Immature natural killer cell (primary cell): Measurements from ENCODE around the gene XPNPEP2. TPM values are rescaled to one million over a fixed set of nuclear protein-coding genes. Genes with fewer than 3 reads are reported as not detected.
A peak's percentile ranks its signal among the peaks of the same experiment; 100 is the strongest.

Source experiments
- DNase-seq, 3 donors: peaks; one replicate each; pipeline ENCODE4 v3.0.0; 2022; ENCODE audit warnings: mixed read lengths in 1 of 3
- H3K27ac Mint-ChIP-seq, 6 donors: one replicate each; pipeline ENCODE4 v1.8.0; 2020; ENCODE audit warnings: mixed read lengths in 6 of 6, mild to moderate bottlenecking in 5 of 6, inconsistent platforms in 4 of 6, moderate library complexity in 3 of 6
- H3K27me3 Mint-ChIP-seq, 3 donors: one replicate each; pipeline ENCODE4 v1.8.0; 2020 to 2021; ENCODE audit warnings: low read depth in 3 of 3, mild to moderate bottlenecking in 3 of 3, mixed read lengths in 3 of 3, moderate library complexity in 3 of 3, inconsistent platforms in 1 of 3
- H3K36me3 Mint-ChIP-seq, 3 donors: one replicate each; pipeline ENCODE4 v1.8.0; 2020; ENCODE audit warnings: mixed read lengths in 3 of 3, inconsistent platforms in 2 of 3, mild to moderate bottlenecking in 2 of 3
- H3K4me1 Mint-ChIP-seq, 2 donors: one replicate each; pipeline ENCODE4 v1.8.0; 2020; ENCODE audit warnings: inconsistent platforms in 2 of 2, mild to moderate bottlenecking in 2 of 2, mixed read lengths in 2 of 2, moderate library complexity in 1 of 2
- H3K4me3 Mint-ChIP-seq, 5 donors: one replicate each; pipeline ENCODE4 v1.8.0; 2020; ENCODE audit warnings: mild to moderate bottlenecking in 5 of 5, mixed read lengths in 5 of 5, inconsistent platforms in 3 of 5, moderate library complexity in 3 of 5
- H3K9me3 Mint-ChIP-seq, 6 donors: one replicate each; pipeline ENCODE4 v1.8.0; 2020; ENCODE audit warnings: mild to moderate bottlenecking in 6 of 6, mixed read lengths in 6 of 6, inconsistent platforms in 4 of 6, moderate library complexity in 3 of 6
- polyA plus RNA-seq, 3 donors: library from polyadenylated mRNA; unstranded; fragments of 300-500 nt; fragmentation: Illumina TruSeq; gene quantifications; one replicate each; pipeline ENCODE4 v1.2.3, GENCODE V29; 2021

The XPNPEP2 gene, protein sequence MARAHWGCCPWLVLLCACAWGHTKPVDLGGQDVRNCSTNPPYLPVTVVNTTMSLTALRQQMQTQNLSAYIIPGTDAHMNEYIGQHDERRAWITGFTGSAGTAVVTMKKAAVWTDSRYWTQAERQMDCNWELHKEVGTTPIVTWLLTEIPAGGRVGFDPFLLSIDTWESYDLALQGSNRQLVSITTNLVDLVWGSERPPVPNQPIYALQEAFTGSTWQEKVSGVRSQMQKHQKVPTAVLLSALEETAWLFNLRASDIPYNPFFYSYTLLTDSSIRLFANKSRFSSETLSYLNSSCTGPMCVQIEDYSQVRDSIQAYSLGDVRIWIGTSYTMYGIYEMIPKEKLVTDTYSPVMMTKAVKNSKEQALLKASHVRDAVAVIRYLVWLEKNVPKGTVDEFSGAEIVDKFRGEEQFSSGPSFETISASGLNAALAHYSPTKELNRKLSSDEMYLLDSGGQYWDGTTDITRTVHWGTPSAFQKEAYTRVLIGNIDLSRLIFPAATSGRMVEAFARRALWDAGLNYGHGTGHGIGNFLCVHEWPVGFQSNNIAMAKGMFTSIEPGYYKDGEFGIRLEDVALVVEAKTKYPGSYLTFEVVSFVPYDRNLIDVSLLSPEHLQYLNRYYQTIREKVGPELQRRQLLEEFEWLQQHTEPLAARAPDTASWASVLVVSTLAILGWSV
- 1 to 10 TPM in 2 of 3 donors, under 1 TPM in 1; 0.60 to 2.9 (median 2.7) TPM for polyA plus RNA-seq

GRCh38 chrX:129738466-129739308, at the start of gene XPNPEP2:
Gene XPNPEP2 (plus strand): TSS chrX:129738979. CDS start chrX:129739214, 235 bp downstream.
- no peak within 1 kb of the TSS for H3K4me3 Mint-ChIP-seq
- peaks cover 6 to 12% (median 7%) of the 10 kb centered on the region in 3 donors for H3K27me3 Mint-ChIP-seq
- no peaks in the 10 kb centered on the region for H3K9me3 Mint-ChIP-seq
- H3K36me3 Mint-ChIP-seq: no peaks in the 10 kb centered on the region
- H3K4me1 Mint-ChIP-seq: peaks cover 25 to 27% of the 10 kb centered on the region in 2 donors
- no peak for DNase-seq
- peak within 1 kb of the TSS in 1 of 6 donors; percentile 37 for H3K27ac Mint-ChIP-seq

DNA sequence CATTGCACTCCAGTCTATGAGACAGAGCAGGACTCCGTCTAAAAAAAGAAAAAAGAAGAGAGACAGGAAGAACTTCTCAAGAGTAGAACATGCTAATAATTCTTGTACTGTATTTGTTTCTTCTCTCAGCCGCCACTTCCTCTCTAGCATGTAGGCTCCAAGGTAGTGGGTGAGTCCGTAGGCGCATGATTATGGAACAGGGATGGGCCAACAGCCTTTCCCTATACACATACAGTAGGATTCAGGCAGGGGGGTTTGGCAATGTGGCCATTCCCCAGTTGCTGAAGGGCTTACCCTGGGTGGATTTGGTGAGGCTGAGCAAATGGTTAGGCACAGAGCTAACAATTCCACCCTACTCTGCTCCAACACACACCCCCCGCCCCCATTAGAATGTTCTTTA, 49.0 kb upstream of the XPNPEP2 start:
- Mint-ChIP-seq H3K9me3 (no peaks in the 10 kb centered on the region), H3K36me3 (no peaks in the 10 kb centered on the region), H3K4me3 (no peak overlapping the region), H3K27ac (no peak overlapping the region), H3K27me3 (peaks cover 0 to 4% (median 1%) of the 10 kb centered on the region in 3 donors), H3K4me1 (no peaks in the 10 kb centered on the region)
- no peak for DNase-seq

DNA sequence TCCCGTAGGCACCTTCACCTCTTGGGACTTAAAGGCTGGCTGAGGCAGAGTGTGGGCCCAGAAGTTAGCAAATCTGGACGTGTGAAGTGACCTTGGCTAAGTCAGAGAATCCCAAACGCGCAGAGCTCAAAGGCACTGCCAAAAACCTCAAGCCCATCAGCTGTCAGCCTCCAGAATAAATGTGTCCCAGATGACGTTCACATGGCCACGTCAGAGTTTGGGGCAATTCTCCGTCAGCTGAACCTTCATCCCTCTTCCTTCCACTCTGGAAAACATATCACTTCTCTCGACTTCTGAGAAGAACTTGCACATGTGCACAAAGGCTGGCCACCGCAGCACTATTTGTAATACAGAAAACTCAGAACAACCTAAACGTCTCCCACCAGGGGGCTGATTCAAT, 48.3 kb upstream of the XPNPEP2 start:
- H3K27ac Mint-ChIP-seq: no peak overlapping the region
- no peaks in the 10 kb centered on the region for H3K9me3 Mint-ChIP-seq
- H3K36me3 Mint-ChIP-seq: no peaks in the 10 kb centered on the region
- no peak for DNase-seq
- H3K27me3 Mint-ChIP-seq: peaks cover 0 to 5% (median 1%) of the 10 kb centered on the region in 3 donors
- no peaks in the 10 kb centered on the region for H3K4me1 Mint-ChIP-seq
- H3K4me3 Mint-ChIP-seq: no peak overlapping the region

- Mint-ChIP-seq H3K36me3 (no peaks in the 10 kb centered on the region), H3K4me3 (no peak overlapping the region)
Measured at GRCh38 chrX:129693354-129693753, 45.4 kb upstream of the XPNPEP2 start.

GRCh38 chrX:129694805-129695204, 44.0 kb upstream of the XPNPEP2 start:
- H3K27ac Mint-ChIP-seq: no peak overlapping the region
- H3K36me3 Mint-ChIP-seq: no peaks in the 10 kb centered on the region
- H3K4me1 Mint-ChIP-seq: no peaks in the 10 kb centered on the region
- H3K27me3 Mint-ChIP-seq: peaks cover 3 to 5% (median 3%) of the 10 kb centered on the region in 3 donors
- H3K4me3 Mint-ChIP-seq: no peak overlapping the region
- DNase-seq: no peak
- no peaks in the 10 kb centered on the region for H3K9me3 Mint-ChIP-seq

More at GRCh38 chrX:129693354-129693753, 45.4 kb upstream of the XPNPEP2 start:
- Mint-ChIP-seq H3K4me1 (no peaks in the 10 kb centered on the region), H3K9me3 (no peaks in the 10 kb centered on the region), H3K27me3 (peaks cover 3 to 5% (median 3%) of the 10 kb centered on the region in 3 donors), H3K27ac (no peak overlapping the region)
- DNase-seq: no peak

DNA sequence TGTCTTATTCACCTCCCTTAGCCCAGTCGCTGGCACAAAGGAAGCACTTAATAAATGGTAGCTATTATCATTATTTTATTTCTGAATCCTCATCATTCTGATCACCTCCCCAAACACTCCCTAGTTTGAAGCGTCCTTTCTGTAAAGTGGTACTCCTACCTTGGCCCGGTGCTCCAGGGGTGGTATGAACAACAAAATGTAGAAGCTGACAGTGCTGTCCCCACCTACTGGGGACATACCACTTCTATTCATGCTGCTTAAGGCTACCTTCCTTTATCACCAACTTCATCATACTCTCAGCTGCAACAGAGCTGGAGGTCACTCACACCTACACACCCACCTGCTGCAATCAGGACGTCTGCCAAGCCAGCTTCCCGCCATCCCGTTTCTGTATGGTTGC, 43.2 kb upstream of the XPNPEP2 start:
- no peak for DNase-seq
- H3K4me3 Mint-ChIP-seq: no peak overlapping the region

GRCh38 chrX:129695937-129696336, 42.8 kb upstream of the XPNPEP2 start:
- Mint-ChIP-seq H3K27ac (no peak overlapping the region), H3K4me3 (no peak overlapping the region), H3K4me1 (no peaks in the 10 kb centered on the region), H3K9me3 (no peaks in the 10 kb centered on the region), H3K36me3 (no peaks in the 10 kb centered on the region), H3K27me3 (peaks cover 3 to 5% (median 3%) of the 10 kb centered on the region in 3 donors)
- DNase-seq: no peak

More for the DNA sequence above, 43.2 kb upstream of the XPNPEP2 start:
- H3K36me3 Mint-ChIP-seq: no peaks in the 10 kb centered on the region
- no peaks in the 10 kb centered on the region for H3K9me3 Mint-ChIP-seq
- H3K27ac Mint-ChIP-seq: no peak overlapping the region
- H3K27me3 Mint-ChIP-seq: peaks cover 3 to 5% (median 3%) of the 10 kb centered on the region in 3 donors
- no peaks in the 10 kb centered on the region for H3K4me1 Mint-ChIP-seq

- H3K27ac Mint-ChIP-seq: peak overlapping the region in 1 of 6 donors; percentile 73
- H3K9me3 Mint-ChIP-seq: no peaks in the 10 kb centered on the region
- H3K4me1 Mint-ChIP-seq: no peaks in the 10 kb centered on the region
- no peaks in the 10 kb centered on the region for H3K36me3 Mint-ChIP-seq
- H3K4me3 Mint-ChIP-seq: no peak overlapping the region
- peaks cover 3 to 5% (median 3%) of the 10 kb centered on the region in 3 donors for H3K27me3 Mint-ChIP-seq
- no peak for DNase-seq
Measured at GRCh38 chrX:129696463-129697155, 42.2 kb upstream of the XPNPEP2 start.

- no peak for DNase-seq
- Mint-ChIP-seq H3K4me1 (no peaks in the 10 kb centered on the region), H3K27ac (no peak overlapping the region), H3K9me3 (no peaks in the 10 kb centered on the region), H3K36me3 (no peaks in the 10 kb centered on the region), H3K4me3 (no peak overlapping the region), H3K27me3 (peaks cover 3 to 5% (median 5%) of the 10 kb centered on the region in 3 donors)
Measured at GRCh38 chrX:129697204-129697829, 41.5 kb upstream of the XPNPEP2 start.

DNA sequence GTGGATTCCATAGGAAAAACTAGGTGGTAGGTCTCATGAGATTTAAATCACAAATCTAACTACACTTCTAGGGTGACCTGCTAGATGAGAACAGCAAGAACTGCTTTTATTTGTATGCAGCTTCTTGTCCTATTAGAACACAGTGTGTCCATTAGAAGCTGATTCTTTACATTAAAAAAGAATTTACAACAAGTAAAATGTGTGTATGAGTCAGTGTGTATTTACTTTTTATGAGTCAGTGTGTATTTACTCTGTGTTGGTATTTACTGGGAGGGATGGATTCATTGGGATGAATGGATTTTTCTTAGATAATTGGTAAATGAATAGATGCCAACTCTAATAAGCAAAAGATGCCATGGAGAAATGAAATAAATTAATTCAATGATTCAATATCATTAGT, 40.6 kb upstream of the XPNPEP2 start:
- Mint-ChIP-seq H3K27ac (no peak overlapping the region), H3K4me3 (no peak overlapping the region), H3K27me3 (peaks cover 3 to 5% (median 4%) of the 10 kb centered on the region in 3 donors), H3K4me1 (no peaks in the 10 kb centered on the region), H3K9me3 (no peaks in the 10 kb centered on the region), H3K36me3 (no peaks in the 10 kb centered on the region)
- DNase-seq: no peak

DNA sequence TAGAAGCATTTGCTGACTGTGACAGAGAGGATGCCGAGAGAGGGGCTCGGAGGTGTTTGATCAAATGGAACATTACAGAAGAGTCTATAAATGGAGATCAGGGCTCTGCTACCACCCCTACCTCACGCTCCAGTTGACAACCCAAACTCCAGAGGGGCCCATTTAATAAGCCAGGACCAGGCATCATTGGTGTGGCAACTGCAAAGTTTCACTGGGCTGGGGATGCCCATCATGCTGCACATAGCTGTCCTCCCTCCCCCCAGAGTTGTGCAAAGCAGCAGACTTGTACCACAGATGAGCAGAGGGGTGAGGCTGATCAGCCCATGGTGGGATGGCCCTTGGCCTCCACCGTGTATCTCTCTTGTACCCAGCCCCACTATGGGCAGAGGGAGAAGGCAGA, 38.2 kb upstream of the XPNPEP2 start:
- H3K4me1 Mint-ChIP-seq: no peaks in the 10 kb centered on the region
- peaks cover 0 to 5% (median 4%) of the 10 kb centered on the region in 3 donors for H3K27me3 Mint-ChIP-seq
- H3K9me3 Mint-ChIP-seq: no peaks in the 10 kb centered on the region
- no peaks in the 10 kb centered on the region for H3K36me3 Mint-ChIP-seq
- no peak for DNase-seq
- H3K27ac Mint-ChIP-seq: no peak overlapping the region
- H3K4me3 Mint-ChIP-seq: no peak overlapping the region

DNA sequence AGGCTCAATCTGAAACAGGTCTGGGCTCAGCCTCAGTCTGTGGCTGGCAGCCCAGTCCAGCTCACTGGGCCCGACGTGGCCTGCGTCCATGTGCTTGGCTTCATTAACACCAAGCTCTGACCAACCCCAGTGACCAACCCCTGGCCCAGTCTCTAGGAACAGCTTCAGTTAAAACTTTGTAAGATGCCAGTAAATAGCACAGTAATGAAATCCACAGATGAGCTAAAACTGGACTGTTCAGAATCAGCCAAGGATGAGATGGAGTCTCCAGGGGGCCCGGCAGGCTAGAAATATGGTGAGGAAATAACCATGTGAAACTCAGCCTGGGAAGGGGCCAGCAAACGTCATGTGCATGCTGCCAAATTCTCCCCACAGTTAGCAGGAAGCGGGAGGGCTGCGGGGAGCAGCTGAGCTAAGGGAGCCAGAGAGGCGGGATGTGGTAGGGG, 37.1 kb upstream of the XPNPEP2 start:
- Mint-ChIP-seq H3K9me3 (no peaks in the 10 kb centered on the region), H3K36me3 (no peaks in the 10 kb centered on the region), H3K27ac (no peak overlapping the region), H3K27me3 (peaks cover 0 to 2% (median 0%) of the 10 kb centered on the region in 3 donors), H3K4me3 (no peak overlapping the region), H3K4me1 (no peaks in the 10 kb centered on the region)
- no peak for DNase-seq

GRCh38 chrX:129704491-129704890, 34.3 kb upstream of the XPNPEP2 start:
- no peaks in the 10 kb centered on the region for H3K4me1 Mint-ChIP-seq
- no peak overlapping the region for H3K4me3 Mint-ChIP-seq
- H3K27me3 Mint-ChIP-seq: peaks cover 1 to 6% (median 3%) of the 10 kb centered on the region in 3 donors
- H3K36me3 Mint-ChIP-seq: no peaks in the 10 kb centered on the region
- H3K9me3 Mint-ChIP-seq: peaks cover 0 to 3% (median 0%) of the 10 kb centered on the region in 6 donors
- H3K27ac Mint-ChIP-seq: no peak overlapping the region
- no peak for DNase-seq
